Nephron (organoid): ENCODE measurements around the gene RNF6.

Experiments
- H3K27ac Mint-ChIP-seq, 3 experiments: 2 replicates each; pipeline ENCODE4 v1.8.0; 2020; ENCODE audit warnings: mixed read lengths in 3 of 3, mild to moderate bottlenecking in 2 of 3, moderate library complexity in 1 of 3
- H3K27me3 Mint-ChIP-seq: 2 replicates; pipeline ENCODE4 v1.8.0; 2021; ENCODE audit warnings: low read depth, mild to moderate bottlenecking, moderate library complexity, mixed read lengths
- H3K36me3 Mint-ChIP-seq: 2 replicates; pipeline ENCODE4 v1.8.0; 2020; ENCODE audit warnings: low read depth, mixed read lengths
- H3K4me1 Mint-ChIP-seq: 2 replicates; pipeline ENCODE4 v1.8.0; 2020; ENCODE audit warnings: mixed read lengths
- H3K4me3 Mint-ChIP-seq, 3 experiments: 2 replicates each; pipeline ENCODE4 v1.8.0; 2020; ENCODE audit warnings: mild to moderate bottlenecking in 3 of 3, mixed read lengths in 3 of 3, moderate library complexity in 2 of 3
- H3K9me3 Mint-ChIP-seq: 2 replicates; pipeline ENCODE4 v1.8.0; 2020; ENCODE audit warnings: mixed read lengths
- CTCF ChIP-seq, 3 experiments: fragments of 200-600 bp; sonication (generic); IDR thresholded peaks; one replicate each; pipeline ENCODE4 v1.5.0; 2021; ENCODE audit warnings: antibody characterized with exemption in 3 of 3; ENCODE audit not compliant: unreplicated experiment in 3 of 3

RNF6 gene

GRCh38 chr13:26186118-26186870 lies 35.8 kb downstream of the RNF6 start:
- no peaks in the 10 kb centered on the region for H3K36me3 Mint-ChIP-seq
- peak overlapping the region; percentile 81 to 93 (median 87) for H3K4me3 Mint-ChIP-seq
- H3K27me3 Mint-ChIP-seq: no peaks in the 10 kb centered on the region
- H3K4me1 Mint-ChIP-seq: peaks cover 7% of the 10 kb centered on the region
- peak; percentile 39 to 51 (median 45) for TF ChIP-seq CTCF (IDR thresholded peaks at IDR 0.05; ENCODE audit: unreplicated experiment in 3 of 3)
- H3K9me3 Mint-ChIP-seq: no peaks in the 10 kb centered on the region
- peak overlapping the region; percentile 74 to 89 (median 86) for H3K27ac Mint-ChIP-seq

GRCh38 chr13:26185720-26186117 lies 36.4 kb downstream of the RNF6 start:
- Mint-ChIP-seq H3K4me3 (peak overlapping the region; percentile 81 to 93 (median 87)), H3K9me3 (no peaks in the 10 kb centered on the region), H3K4me1 (peaks cover 7% of the 10 kb centered on the region), H3K27ac (peak overlapping the region; percentile 74 to 89 (median 86)), H3K27me3 (no peaks in the 10 kb centered on the region), H3K36me3 (no peaks in the 10 kb centered on the region)
- no peak for TF ChIP-seq CTCF (IDR thresholded peaks at IDR 0.05; ENCODE audit: unreplicated experiment in 3 of 3)

- Mint-ChIP-seq H3K9me3 (no peaks in the 10 kb centered on the region), H3K27ac (peak overlapping the region in 2 of 3 experiments; percentile 68 to 71), H3K36me3 (no peaks in the 10 kb centered on the region), H3K4me3 (peak overlapping the region; percentile 55 to 84 (median 81)), H3K27me3 (no peaks in the 10 kb centered on the region), H3K4me1 (peaks cover 7% of the 10 kb centered on the region)
- TF ChIP-seq CTCF (IDR thresholded peaks at IDR 0.05; ENCODE audit: unreplicated experiment in 3 of 3): peak; percentile 82 to 84 (median 83)
These were observed 37.3 kb downstream of the RNF6 start for GRCh38 chr13:26184791-26185250.

GRCh38 chr13:26183416-26183815 lies 38.7 kb downstream of the RNF6 start:
- no peak overlapping the region for H3K27ac Mint-ChIP-seq
- H3K4me3 Mint-ChIP-seq: no peak overlapping the region
- H3K36me3 Mint-ChIP-seq: no peaks in the 10 kb centered on the region
- peaks cover 7% of the 10 kb centered on the region for H3K4me1 Mint-ChIP-seq
- H3K9me3 Mint-ChIP-seq: no peaks in the 10 kb centered on the region
- TF ChIP-seq CTCF (IDR thresholded peaks at IDR 0.05; ENCODE audit: unreplicated experiment in 3 of 3): no peak
- peaks cover 3% of the 10 kb centered on the region for H3K27me3 Mint-ChIP-seq

- TF ChIP-seq CTCF (IDR thresholded peaks at IDR 0.05; ENCODE audit: unreplicated experiment in 3 of 3): no peak
- no peak overlapping the region for H3K27ac Mint-ChIP-seq
- no peaks in the 10 kb centered on the region for H3K36me3 Mint-ChIP-seq
- H3K9me3 Mint-ChIP-seq: no peaks in the 10 kb centered on the region
- H3K27me3 Mint-ChIP-seq: peaks cover 3% of the 10 kb centered on the region
- H3K4me1 Mint-ChIP-seq: no peaks in the 10 kb centered on the region
- no peak overlapping the region for H3K4me3 Mint-ChIP-seq
These were observed 42.8 kb downstream of the RNF6 start for GRCh38 chr13:26179344-26179743.

GRCh38 chr13:26168835-26169234 lies 53.3 kb downstream of the RNF6 start:
- H3K9me3 Mint-ChIP-seq: no peaks in the 10 kb centered on the region
- no peaks in the 10 kb centered on the region for H3K27me3 Mint-ChIP-seq
- no peak for TF ChIP-seq CTCF (IDR thresholded peaks at IDR 0.05; ENCODE audit: unreplicated experiment in 3 of 3)
- H3K27ac Mint-ChIP-seq: no peak overlapping the region
- H3K36me3 Mint-ChIP-seq: no peaks in the 10 kb centered on the region
- no peak overlapping the region for H3K4me3 Mint-ChIP-seq
- H3K4me1 Mint-ChIP-seq: no peaks in the 10 kb centered on the region
